Parathyroid adenoma (tissue), 2 donors: ENCODE results near the gene MIB2.
"Not testable (repeated sequence)": the region's sequence is repeated elsewhere in the genome, so short reads cannot be mapped to it uniquely, and the experiment has no call there.

Experiments
- H2AFZ ChIP-seq: fragments of 300-600 bp; sonication (generic); one replicate; pipeline ENCODE4 v1.7.0; 2017; ENCODE audit warnings: antibody characterized with exemption, mild to moderate bottlenecking
- H3K27ac ChIP-seq: fragments of 300-600 bp; sonication (generic); one replicate; pipeline ENCODE4 v1.7.0; 2017
- H3K27me3 ChIP-seq: fragments of 300-600 bp; sonication (generic); one replicate; pipeline ENCODE4 v1.7.0; 2017; ENCODE audit warnings: low read length; ENCODE audit not compliant: control insufficient read depth, insufficient read depth
- H3K36me3 ChIP-seq: fragments of 300-600 bp; sonication (generic); one replicate; pipeline ENCODE4 v1.7.0; 2017; ENCODE audit warnings: low read length; ENCODE audit not compliant: control insufficient read depth, insufficient read depth
- H3K4me1 ChIP-seq: fragments of 300-600 bp; sonication (generic); one replicate; pipeline ENCODE4 v1.7.0; 2017; ENCODE audit warnings: control low read depth
- H3K4me2 ChIP-seq: fragments of 300-600 bp; sonication (generic); one replicate; pipeline ENCODE4 v1.7.0; 2017; ENCODE audit warnings: low read length
- H3K4me3 ChIP-seq: fragments of 300-600 bp; sonication (generic); one replicate; pipeline ENCODE4 v1.7.0; 2017; ENCODE audit warnings: low read depth, low read length
- H3K79me2 ChIP-seq: fragments of 300-600 bp; sonication (generic); one replicate; pipeline ENCODE4 v1.7.0; 2017; ENCODE audit warnings: control low read depth
- H3K9ac ChIP-seq: fragments of 300-600 bp; sonication (generic); one replicate; pipeline ENCODE4 v1.7.0; 2017; ENCODE audit warnings: mild to moderate bottlenecking
- H3K9me3 ChIP-seq: fragments of 300-600 bp; sonication (generic); one replicate; pipeline ENCODE4 v1.7.0; 2017; ENCODE audit warnings: low read length; ENCODE audit not compliant: control insufficient read depth
- CTCF ChIP-seq: fragments of 300-600 bp; sonication (generic); IDR thresholded peaks from one replicate; pipeline ENCODE4 v1.7.0; 2017; ENCODE audit warnings: antibody characterized with exemption, mild to moderate bottlenecking
- donor health status: primary hyperparathyroidism.

MIB2 gene

GRCh38 chr1:1594602-1595260 lies 20.6 kb upstream of the MIB2 start:
- no peaks in the 10 kb centered on the region for H3K9me3 ChIP-seq
- no peaks in the 10 kb centered on the region for H3K79me2 ChIP-seq
- no peak overlapping the region for H3K4me3 ChIP-seq
- TF ChIP-seq CTCF, result no peak
- H3K4me2 ChIP-seq, result no peak overlapping the region
- no peaks in the 10 kb centered on the region for H3K4me1 ChIP-seq
- no peak overlapping the region for H2AFZ ChIP-seq
- no peak overlapping the region for H3K27ac ChIP-seq
- H3K27me3 ChIP-seq, result no peaks in the 10 kb centered on the region
- no peak overlapping the region for H3K9ac ChIP-seq
- H3K36me3 ChIP-seq, result no peaks in the 10 kb centered on the region

- H3K4me2 ChIP-seq, H3K27me3 ChIP-seq, H3K4me1 ChIP-seq, H3K9ac ChIP-seq, H3K36me3 ChIP-seq, H3K9me3 ChIP-seq, H3K79me2 ChIP-seq, H3K27ac ChIP-seq, H2AFZ ChIP-seq, H3K4me3 ChIP-seq: not testable (repeated sequence)
Measured at GRCh38 chr1:1595341-1595740, 20.0 kb upstream of the MIB2 start.

GRCh38 chr1:1596493-1597274 lies 18.6 kb upstream of the MIB2 start:
- no peak overlapping the region for H3K27ac ChIP-seq
- no peak overlapping the region for H2AFZ ChIP-seq
- H3K9me3 ChIP-seq, result no peaks in the 10 kb centered on the region
- TF ChIP-seq CTCF, result no peak
- no peak overlapping the region for H3K4me2 ChIP-seq
- H3K36me3 ChIP-seq, result no peaks in the 10 kb centered on the region
- H3K9ac ChIP-seq, result no peak overlapping the region
- no peaks in the 10 kb centered on the region for H3K4me1 ChIP-seq
- H3K27me3 ChIP-seq, result no peaks in the 10 kb centered on the region
- no peak overlapping the region for H3K4me3 ChIP-seq
- no peaks in the 10 kb centered on the region for H3K79me2 ChIP-seq

- Histone ChIP-seq H2AFZ (peak overlapping the region; percentile 17), H3K9ac (no peak overlapping the region), H3K4me1 (no peaks in the 10 kb centered on the region), H3K27ac (no peak overlapping the region), H3K36me3 (no peaks in the 10 kb centered on the region), H3K27me3 (no peaks in the 10 kb centered on the region), H3K9me3 (no peaks in the 10 kb centered on the region), H3K79me2 (no peaks in the 10 kb centered on the region), H3K4me2 (peak overlapping the region; percentile 64), H3K4me3 (no peak overlapping the region)
- TF ChIP-seq CTCF, result no peak
Measured at GRCh38 chr1:1597275-1597930, 17.9 kb upstream of the MIB2 start.

- H3K4me3 ChIP-seq, result no peak overlapping the region
- H3K4me2 ChIP-seq, result peak overlapping the region; percentile 64
- H3K36me3 ChIP-seq, result no peaks in the 10 kb centered on the region
- H3K79me2 ChIP-seq, result no peaks in the 10 kb centered on the region
- TF ChIP-seq CTCF, result no peak
- H2AFZ ChIP-seq, result no peak overlapping the region
- H3K9ac ChIP-seq, result no peak overlapping the region
- H3K27ac ChIP-seq, result no peak overlapping the region
- no peaks in the 10 kb centered on the region for H3K27me3 ChIP-seq
- no peaks in the 10 kb centered on the region for H3K9me3 ChIP-seq
- H3K4me1 ChIP-seq, result no peaks in the 10 kb centered on the region
Measured at GRCh38 chr1:1598051-1598719, 17.1 kb upstream of the MIB2 start.
